OCI-LY7 (cell line): ENCODE data around the gene ENGASE.

Source experiments
- EZH2phosphoT487 ChIP-seq: fragments of 200-600 bp; sonication (generic); IDR thresholded peaks from 2 replicates; pipeline ENCODE4 v1.6.1; 2018; ENCODE audit warnings: low read depth, borderline replicate concordance, mild to moderate bottlenecking, mixed run types, antibody characterized with exemption, low read length, moderate library complexity, mixed read lengths
- TF ChIP-seq, protein P1 (sequence below): fragments of 200-600 bp; sonication (generic); conservative IDR thresholded peaks from 2 replicates; pipeline ENCODE4 v1.5.1; 2014; ENCODE audit warnings: mild to moderate bottlenecking, antibody characterized with exemption, low read length, moderate library complexity, mixed read lengths

GRCh38 chr17:79133214-79133613 is 58.6 kb downstream of the ENGASE start:
- TF ChIP-seq, protein P1, sequence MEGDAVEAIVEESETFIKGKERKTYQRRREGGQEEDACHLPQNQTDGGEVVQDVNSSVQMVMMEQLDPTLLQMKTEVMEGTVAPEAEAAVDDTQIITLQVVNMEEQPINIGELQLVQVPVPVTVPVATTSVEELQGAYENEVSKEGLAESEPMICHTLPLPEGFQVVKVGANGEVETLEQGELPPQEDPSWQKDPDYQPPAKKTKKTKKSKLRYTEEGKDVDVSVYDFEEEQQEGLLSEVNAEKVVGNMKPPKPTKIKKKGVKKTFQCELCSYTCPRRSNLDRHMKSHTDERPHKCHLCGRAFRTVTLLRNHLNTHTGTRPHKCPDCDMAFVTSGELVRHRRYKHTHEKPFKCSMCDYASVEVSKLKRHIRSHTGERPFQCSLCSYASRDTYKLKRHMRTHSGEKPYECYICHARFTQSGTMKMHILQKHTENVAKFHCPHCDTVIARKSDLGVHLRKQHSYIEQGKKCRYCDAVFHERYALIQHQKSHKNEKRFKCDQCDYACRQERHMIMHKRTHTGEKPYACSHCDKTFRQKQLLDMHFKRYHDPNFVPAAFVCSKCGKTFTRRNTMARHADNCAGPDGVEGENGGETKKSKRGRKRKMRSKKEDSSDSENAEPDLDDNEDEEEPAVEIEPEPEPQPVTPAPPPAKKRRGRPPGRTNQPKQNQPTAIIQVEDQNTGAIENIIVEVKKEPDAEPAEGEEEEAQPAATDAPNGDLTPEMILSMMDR = no peak
- TF ChIP-seq EZH2phosphoT487 = no peak
